GM10266 (cell line): Measurements from ENCODE around the gene PPM1J.

Source experiments
- DNase-seq: peaks from one replicate; pipeline ENCODE4 v3.0.0; 2012; ENCODE audit errors: extremely low spot score
- TF ChIP-seq, protein P1 (sequence below): IDR thresholded peaks from 2 replicates; pipeline ENCODE4 v1.5.1; 2012; ENCODE audit warnings: mild to moderate bottlenecking, low read depth; ENCODE audit not compliant: control insufficient read depth, insufficient read depth; ENCODE audit errors: missing control alignments

Gene PPM1J

DNA sequence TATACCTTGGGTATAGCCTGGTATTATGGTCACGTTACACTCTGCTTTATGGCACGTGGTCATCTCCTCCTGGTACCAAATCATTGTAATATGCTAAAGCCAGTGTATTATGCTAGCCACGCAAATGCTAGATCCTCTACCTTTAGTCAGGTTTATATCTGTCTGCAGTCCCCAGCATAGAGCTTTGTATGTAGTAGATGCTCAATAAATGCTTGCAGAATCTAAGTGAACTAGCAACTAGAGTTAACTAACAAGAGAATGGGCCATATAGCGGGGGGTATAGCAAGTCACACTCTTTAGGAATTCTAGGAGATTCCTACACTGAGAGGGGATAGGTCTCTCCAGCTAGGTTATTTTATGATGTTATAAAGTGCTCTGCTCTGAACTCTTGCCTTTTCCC lies 37.6 kb downstream of the PPM1J start:
- TF ChIP-seq, protein P1, sequence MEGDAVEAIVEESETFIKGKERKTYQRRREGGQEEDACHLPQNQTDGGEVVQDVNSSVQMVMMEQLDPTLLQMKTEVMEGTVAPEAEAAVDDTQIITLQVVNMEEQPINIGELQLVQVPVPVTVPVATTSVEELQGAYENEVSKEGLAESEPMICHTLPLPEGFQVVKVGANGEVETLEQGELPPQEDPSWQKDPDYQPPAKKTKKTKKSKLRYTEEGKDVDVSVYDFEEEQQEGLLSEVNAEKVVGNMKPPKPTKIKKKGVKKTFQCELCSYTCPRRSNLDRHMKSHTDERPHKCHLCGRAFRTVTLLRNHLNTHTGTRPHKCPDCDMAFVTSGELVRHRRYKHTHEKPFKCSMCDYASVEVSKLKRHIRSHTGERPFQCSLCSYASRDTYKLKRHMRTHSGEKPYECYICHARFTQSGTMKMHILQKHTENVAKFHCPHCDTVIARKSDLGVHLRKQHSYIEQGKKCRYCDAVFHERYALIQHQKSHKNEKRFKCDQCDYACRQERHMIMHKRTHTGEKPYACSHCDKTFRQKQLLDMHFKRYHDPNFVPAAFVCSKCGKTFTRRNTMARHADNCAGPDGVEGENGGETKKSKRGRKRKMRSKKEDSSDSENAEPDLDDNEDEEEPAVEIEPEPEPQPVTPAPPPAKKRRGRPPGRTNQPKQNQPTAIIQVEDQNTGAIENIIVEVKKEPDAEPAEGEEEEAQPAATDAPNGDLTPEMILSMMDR: no peak
- no peak for DNase-seq

DNA sequence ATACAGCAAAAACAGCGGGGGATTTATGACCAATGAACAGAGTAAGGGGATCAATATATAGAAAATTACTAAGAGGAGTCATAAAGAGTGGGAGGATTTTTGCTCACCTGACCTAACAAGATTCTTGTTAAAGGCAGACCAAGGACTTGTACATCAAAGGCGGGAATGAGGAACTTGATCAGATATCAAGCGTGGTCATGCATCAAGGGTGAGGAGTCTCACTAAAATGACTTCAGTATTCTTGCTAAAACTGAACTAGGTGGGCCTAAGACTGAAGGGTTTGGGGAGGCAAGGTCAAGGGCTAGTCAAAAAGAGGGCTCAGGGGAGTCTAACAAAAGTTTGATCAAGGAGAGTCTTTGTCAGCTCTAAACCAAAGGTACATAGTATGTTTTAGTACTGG lies 38.6 kb downstream of the PPM1J start:
- TF ChIP-seq, protein P1: no peak
- no peak for DNase-seq

DNA sequence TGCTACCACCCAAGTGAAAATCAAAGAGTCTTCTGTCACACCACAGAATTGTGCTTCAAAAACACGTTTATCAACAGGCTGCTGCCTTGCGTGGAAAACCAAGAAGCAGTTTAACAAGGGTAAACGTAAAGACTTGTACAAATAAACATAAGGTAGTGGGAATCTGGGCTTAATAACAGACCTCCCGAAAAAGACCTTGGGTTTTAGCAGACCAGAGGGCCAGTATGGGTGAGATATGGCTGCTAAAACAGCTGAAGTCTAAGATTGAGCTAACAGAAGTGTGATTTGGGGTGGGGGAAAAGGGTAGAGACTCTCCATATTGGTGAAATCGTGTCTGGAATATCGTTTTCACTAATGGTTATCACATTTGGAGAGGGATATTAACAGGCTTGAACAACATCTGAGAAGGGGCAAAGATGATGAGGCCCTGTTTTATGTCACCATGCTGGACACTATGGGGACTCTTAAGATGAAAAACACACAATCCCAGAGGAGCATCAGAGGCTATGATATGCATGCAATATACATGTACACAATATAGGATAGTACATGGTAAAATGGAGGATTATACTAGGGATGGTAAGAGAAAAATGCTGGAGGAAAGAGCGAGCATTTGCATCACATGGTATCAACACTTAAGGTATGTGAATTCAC lies 39.3 kb downstream of the PPM1J start:
- TF ChIP-seq, protein P1: no peak
- DNase-seq: no peak

DNA sequence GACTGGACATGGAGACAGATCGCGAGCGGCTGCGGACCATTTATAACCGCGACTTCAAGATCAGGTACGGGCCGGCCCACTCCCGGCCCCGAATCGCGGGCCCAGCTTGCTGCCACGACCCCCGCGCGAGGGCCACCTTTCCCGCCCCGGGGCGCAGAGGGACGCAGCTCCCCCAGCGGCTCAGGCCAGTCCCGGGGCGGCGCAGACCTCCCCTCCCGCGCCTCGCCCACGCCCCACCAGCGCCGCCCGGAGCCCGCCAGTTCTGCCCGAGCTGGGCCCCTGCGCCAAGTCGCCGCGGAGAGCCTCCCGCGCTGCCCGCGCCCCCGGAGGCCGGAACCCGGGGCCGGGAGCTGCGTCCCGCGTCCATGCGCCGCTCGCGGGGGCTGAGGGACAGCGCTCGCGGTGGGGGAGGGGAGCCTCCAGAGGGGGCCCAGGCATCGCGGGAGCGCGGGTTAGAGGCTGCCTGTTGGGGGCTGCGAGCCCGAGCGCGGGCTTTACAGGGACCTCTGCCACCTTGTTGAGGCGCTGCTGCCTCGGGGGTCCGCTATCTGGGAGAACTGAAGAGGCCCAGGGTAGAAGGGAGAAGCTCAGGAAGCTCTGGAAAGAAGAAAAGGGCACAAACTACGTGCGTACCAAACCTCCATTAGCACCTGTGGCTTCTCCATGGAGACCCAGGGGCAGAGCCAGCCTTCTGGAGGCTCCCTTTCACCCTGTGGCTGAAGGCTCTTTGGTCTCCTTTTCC lies 40.0 kb downstream of the PPM1J start:
- TF ChIP-seq, protein P1: no peak
- DNase-seq: peak; percentile 57

DNA sequence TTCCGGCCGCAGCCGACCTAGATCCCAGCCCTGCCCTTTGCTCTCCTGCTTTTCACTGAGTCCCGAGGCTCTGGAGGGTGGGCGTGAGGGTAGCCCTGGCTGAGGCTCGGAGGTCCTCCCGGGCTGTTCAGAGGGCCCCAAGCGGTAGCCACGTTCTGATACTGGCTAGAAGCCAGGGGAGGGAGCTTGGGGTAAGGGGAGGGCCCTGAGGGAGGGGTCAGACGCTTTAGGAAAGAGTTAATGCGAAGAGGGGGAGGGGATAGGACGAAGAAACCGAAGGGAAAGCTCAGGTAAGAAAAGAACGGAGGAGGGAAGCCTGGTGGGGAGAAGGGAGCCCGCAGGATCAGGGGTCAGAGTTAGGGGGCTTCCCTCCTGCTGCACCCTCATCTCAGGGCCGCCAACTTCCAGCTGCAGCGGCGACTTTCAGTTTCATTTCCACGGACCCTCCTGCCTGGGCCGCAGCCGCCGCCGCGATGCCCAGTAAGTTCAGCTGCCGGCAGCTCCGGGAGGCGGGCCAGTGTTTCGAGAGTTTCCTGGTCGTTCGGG lies 40.6 kb downstream of the PPM1J start, which contains the start of gene MOV10:
Gene MOV10 (plus strand): TSS at position 220 of the 546 bp plus-strand sequence. CDS start 254 bp downstream, at position 474.
- DNase-seq: peak; percentile 81
- TF ChIP-seq, protein P1: no peak

DNA sequence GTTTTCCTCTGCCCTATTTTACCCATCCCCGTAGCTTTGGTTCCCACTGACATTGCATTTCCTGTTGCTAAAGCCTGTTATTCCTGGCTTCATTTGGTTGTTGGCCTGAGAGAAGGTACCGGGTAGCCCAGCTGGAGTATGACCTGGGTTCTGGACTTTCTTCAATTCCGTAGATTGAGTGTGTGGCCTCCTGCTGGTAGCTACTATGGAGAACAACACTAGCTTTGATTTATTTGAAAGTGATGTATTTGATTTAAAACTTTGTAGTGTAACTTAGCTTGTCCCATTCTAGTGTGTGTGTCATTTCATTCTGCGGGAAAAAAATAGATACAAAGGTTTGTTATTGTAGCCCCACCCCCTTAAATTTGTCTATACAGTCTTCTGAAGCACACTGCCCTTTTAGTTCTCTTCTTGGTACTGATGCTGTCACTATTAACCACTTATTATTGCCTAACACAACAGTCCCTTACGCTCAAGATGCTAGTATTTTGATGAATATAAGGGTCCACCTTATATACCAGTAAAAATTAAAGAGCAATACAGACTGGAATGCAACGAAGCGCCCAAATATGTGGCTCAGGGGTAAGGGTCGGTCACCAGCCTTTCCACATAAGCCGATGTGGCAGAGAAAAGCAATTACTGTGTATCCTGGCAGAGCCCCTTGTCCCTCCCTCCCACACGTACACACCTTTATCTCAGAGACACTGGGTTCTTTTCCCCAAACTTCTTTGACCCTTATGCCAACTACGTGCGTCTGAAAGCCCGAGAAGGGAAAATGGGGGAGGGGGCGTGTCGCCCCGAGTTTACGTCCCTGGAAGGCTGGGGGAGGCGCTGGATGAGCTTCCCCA lies 41.3 kb downstream of the PPM1J start:
- DNase-seq: no peak
- TF ChIP-seq, protein P1: peak; percentile 41
